Gastroesophageal sphincter (tissue), 4 donors: ENCODE measurements around the gene SLC22A12. TPM values are rescaled to one million over a fixed set of nuclear protein-coding genes. Genes with fewer than 3 reads are reported as not detected.
"Not testable (repeated sequence)": the region's sequence is repeated elsewhere in the genome, so short reads cannot be mapped to it uniquely, and the experiment has no call there.

Experiments used
- ATAC-seq: fragments of 150-250 bp; one replicate; pipeline ENCODE4 v1.9.1; 2016; ENCODE audit warnings: mild to moderate bottlenecking, moderate library complexity
- H3K27ac ChIP-seq, 4 donors: fragments of 200-600 bp; sonication (generic) in 3 of 4; 1 replicate in 3 of 4; 2 replicates in 1 of 4; pipeline ENCODE4 v1.5.1; 2016 to 2019
- H3K27me3 ChIP-seq: fragments of 200-600 bp; sonication (generic); one replicate; pipeline ENCODE4 v1.5.1; 2019
- H3K36me3 ChIP-seq, 2 donors: fragments of 200-600 bp; sonication (generic); one replicate each; pipeline ENCODE4 v1.5.1; 2019; ENCODE audit warnings: control low read depth in 1 of 2
- H3K4me1 ChIP-seq, 3 donors: fragments of 200-600 bp; sonication (generic); 1 replicate in 2 of 3; 2 replicates in 1 of 3; pipeline ENCODE4 v1.5.1; 2016 to 2019; ENCODE audit warnings: control low read depth in 2 of 3
- H3K4me3 ChIP-seq, 2 donors: fragments of 200-600 bp; sonication (generic); one replicate each; pipeline ENCODE4 v1.5.1; 2019; ENCODE audit warnings: mild to moderate bottlenecking in 1 of 2, moderate library complexity in 1 of 2
- H3K9me3 ChIP-seq, 3 donors: fragments of 200-600 bp; sonication (generic); one replicate each; pipeline ENCODE4 v1.5.1; 2017 to 2019; ENCODE audit warnings: control low read depth in 2 of 3
- CTCF ChIP-seq, 4 experiments: fragments of 200-600 bp in 2 of 4; fragments of 450-650 bp in 2 of 4; sonication (generic) in 1 of 4; IDR thresholded peaks; one replicate each; pipeline ENCODE4 v1.5.1; 2017 to 2019; ENCODE audit warnings: antibody characterized with exemption in 4 of 4, mild to moderate bottlenecking in 2 of 4, moderate library complexity in 2 of 4
- EP300 ChIP-seq: sonication (generic); formaldehyde crosslinking; IDR thresholded peaks from one replicate; pipeline ENCODE4 v1.6.1; 2017; ENCODE audit warnings: antibody characterized with exemption, mild to moderate bottlenecking
- POLR2A ChIP-seq, 2 donors: fragments of 450-650 bp; IDR thresholded peaks; one replicate each; pipeline ENCODE4 v1.6.1; 2017; ENCODE audit warnings: antibody characterized with exemption in 2 of 2, mild to moderate bottlenecking in 2 of 2, moderate library complexity in 1 of 2
- POLR2AphosphoS5 ChIP-seq: sonication (generic); formaldehyde crosslinking; IDR thresholded peaks from one replicate; pipeline ENCODE4 v1.6.1; 2017; ENCODE audit warnings: antibody characterized with exemption
- WGBS, 2 donors: methylation state at CpG; one replicate each; pipeline ENCODE4 v1.1.5; 2018; ENCODE audit warnings: low coverage in 1 of 2; 5-methylcytosine and 5-hydroxymethylcytosine counted together
- total RNA-seq, 4 donors: library from RNA; depleted of rRNA; stranded (reverse); fragments of >200 nt; gene quantifications; one replicate each; pipeline ENCODE4 v1.1.0, GENCODE V29; 2016

SLC22A12 gene
- total RNA-seq, 4 donors from 2014 or later, result not detected

GRCh38 chr11:64560139-64560771 lies 30.8 kb upstream of the SLC22A12 start:
- no peak for ATAC-seq
- H3K4me1 ChIP-seq, result peaks cover 0 to 8% (median 0%) of the 10 kb centered on the region in 3 donors
- H3K9me3 ChIP-seq, result no peaks in the 10 kb centered on the region
- no peak for TF ChIP-seq POLR2AphosphoS5
- TF ChIP-seq EP300, result no peak
- no peak for TF ChIP-seq CTCF (IDR thresholded peaks at IDR 0.05)
- no peak for TF ChIP-seq POLR2A (IDR thresholded peaks at IDR 0.05)
- 66 to 87% methylated on average over 3 to 7 of the region's 15 CpGs for WGBS, 2 donors
- no peak overlapping the region for H3K4me3 ChIP-seq
- no peak overlapping the region for H3K27ac ChIP-seq
- H3K27me3 ChIP-seq, result peaks cover 7% of the 10 kb centered on the region
- no peaks in the 10 kb centered on the region for H3K36me3 ChIP-seq

DNA sequence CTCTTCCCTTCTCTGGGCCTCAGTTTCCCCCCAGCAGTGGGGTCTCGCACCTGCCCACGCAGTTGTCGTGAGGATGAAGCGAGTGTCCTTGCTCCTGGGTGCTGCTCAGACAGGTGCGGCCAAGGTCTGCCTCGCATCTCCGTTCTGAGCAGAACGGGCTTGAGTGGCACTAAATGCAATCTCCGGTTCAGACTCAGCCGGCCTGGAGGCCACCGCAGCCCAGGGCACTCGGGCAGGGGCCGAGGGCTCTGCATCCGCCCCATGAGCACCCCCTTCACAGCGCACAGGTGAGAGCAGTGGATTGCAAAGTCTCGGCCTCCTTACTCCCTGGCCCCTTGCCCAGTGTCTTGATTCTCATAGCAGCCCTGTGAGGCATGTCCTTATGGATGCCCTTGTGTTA lies 30.1 kb upstream of the SLC22A12 start:
- Histone ChIP-seq H3K27ac (no peak overlapping the region), H3K36me3 (no peaks in the 10 kb centered on the region), H3K4me3 (no peak overlapping the region), H3K4me1 (peaks cover 0 to 2% (median 0%) of the 10 kb centered on the region in 3 donors), H3K9me3 (no peaks in the 10 kb centered on the region), H3K27me3 (peaks cover 7% of the 10 kb centered on the region)
- TF ChIP-seq EP300 (no peak), POLR2A (IDR thresholded peaks at IDR 0.05) (no peak)
- 100% methylated on average over 2 of the region's 16 CpGs; no CpG with 5 or more reads in 1 of the 2 donors for WGBS, 2 donors
- no peak for ATAC-seq

DNA sequence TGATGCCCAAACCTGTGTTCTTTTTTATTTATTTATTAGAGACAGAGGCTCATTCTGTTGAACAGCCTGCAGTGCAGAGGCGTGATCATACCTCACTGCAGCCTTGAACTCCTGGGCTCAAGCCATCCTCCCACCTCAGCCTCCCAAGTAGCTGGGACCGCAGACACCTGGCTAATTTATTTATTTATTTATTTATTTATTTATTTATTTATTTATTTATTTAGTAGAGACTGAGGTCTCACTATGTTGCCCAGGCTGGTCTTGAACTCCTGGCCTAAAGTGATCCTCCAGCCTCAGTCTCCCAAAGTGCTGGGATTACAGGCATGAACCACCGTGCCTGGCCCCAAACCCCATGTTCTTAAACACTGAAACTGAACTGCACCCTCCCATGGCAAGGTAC lies 29.6 kb upstream of the SLC22A12 start:
- not testable (repeated sequence) for H3K27ac ChIP-seq, H3K4me3 ChIP-seq, H3K36me3 ChIP-seq, H3K27me3 ChIP-seq, ATAC-seq, H3K4me1 ChIP-seq, H3K9me3 ChIP-seq
- 86% methylated on average over 2 of the region's 3 CpGs; no CpG with 5 or more reads in 1 of the 2 donors for WGBS, 2 donors

DNA sequence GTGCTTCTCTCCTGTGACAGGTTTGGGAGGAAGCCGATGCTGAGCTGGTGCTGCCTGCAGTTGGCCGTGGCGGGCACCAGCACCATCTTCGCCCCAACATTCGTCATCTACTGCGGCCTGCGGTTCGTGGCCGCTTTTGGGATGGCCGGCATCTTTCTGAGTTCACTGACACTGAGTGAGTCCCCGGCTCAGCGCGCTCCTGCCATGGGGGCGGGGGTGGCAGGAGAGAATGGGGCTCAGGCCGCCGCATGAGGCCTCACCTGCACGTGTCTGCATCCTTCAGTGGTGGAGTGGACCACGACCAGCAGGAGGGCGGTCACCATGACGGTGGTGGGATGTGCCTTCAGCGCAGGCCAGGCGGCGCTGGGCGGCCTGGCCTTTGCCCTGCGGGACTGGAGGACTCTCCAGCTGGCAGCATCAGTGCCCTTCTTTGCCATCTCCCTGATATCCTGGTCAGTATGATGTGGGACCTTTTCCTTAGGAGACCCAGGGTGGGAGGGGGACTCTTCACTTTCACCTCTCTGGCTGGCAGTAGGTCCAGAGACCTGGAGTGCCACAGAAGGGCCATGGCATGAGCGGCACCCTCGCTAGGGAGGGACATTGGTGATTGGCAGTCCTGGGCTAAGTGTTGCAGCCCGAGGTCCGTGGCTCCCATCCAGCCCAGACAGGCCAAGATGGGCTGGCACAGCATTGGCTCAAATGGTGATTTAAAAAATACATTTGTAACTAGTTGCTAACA lies 28.9 kb upstream of the SLC22A12 start:
- no peak for ATAC-seq

GRCh38 chr11:64562723-64563351 lies 28.2 kb upstream of the SLC22A12 start:
- Histone ChIP-seq H3K4me1 (peaks cover 0 to 14% (median 3%) of the 10 kb centered on the region in 3 donors), H3K4me3 (no peak overlapping the region), H3K27ac (no peak overlapping the region), H3K27me3 (peaks cover 7% of the 10 kb centered on the region), H3K9me3 (no peaks in the 10 kb centered on the region), H3K36me3 (no peaks in the 10 kb centered on the region)
- WGBS, 2 donors, result 92% methylated on average over 9 to 12 of the region's 15 CpGs
- no peak for TF ChIP-seq POLR2AphosphoS5
- TF ChIP-seq EP300, result no peak
- no peak for TF ChIP-seq CTCF (IDR thresholded peaks at IDR 0.05)
- no peak for TF ChIP-seq POLR2A (IDR thresholded peaks at IDR 0.05)
- ATAC-seq, result no peak

More for the DNA sequence above, 28.9 kb upstream of the SLC22A12 start:
- peaks cover 0 to 14% (median 3%) of the 10 kb centered on the region in 3 donors for H3K4me1 ChIP-seq
- TF ChIP-seq POLR2AphosphoS5 (no peak), POLR2A (IDR thresholded peaks at IDR 0.05) (no peak), CTCF (IDR thresholded peaks at IDR 0.05) (no peak), EP300 (no peak)
- no peak overlapping the region for H3K27ac ChIP-seq
- H3K36me3 ChIP-seq, result no peaks in the 10 kb centered on the region
- H3K4me3 ChIP-seq, result no peak overlapping the region
- WGBS, 2 donors, result 90% methylated on average over 2 of the region's 29 CpGs; no CpG with 5 or more reads in 1 of the 2 donors
- H3K9me3 ChIP-seq, result no peaks in the 10 kb centered on the region
- peaks cover 7% of the 10 kb centered on the region for H3K27me3 ChIP-seq
